Measurements from ENCODE around the gene GATA5.

GATA5 gene

GRCh38 chr20:62451156-62451767 lies 24.5 kb downstream of the GATA5 start:
- DNase-seq = no peak

- no peak for DNase-seq
Observed at GRCh38 chr20:62449951-62450691, 25.7 kb downstream of the GATA5 start.

GRCh38 chr20:62448788-62449187 lies 27.0 kb downstream of the GATA5 start:
- no peak for DNase-seq

DNA sequence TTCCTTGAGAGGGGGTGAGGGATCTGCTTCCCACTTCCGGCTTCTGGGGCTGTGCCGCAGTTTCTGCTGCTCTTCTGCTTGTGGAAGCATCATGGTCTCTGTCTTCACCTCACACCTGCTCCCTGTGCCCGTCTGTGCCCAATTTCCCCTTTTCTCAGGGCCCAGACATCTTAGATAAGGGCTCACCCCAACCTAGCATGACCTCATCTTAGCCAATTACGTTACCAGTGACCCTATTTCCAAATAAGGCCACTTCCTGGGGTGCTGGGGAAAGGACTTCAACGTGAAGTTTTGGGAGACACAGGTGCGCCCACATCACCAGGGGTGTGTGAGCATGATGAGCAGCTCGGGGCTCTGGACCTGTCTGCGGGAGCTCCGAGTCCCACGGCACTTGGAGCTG lies 27.8 kb downstream of the GATA5 start:
- DNase-seq = no peak

GRCh38 chr20:62446888-62447869 lies 28.6 kb downstream of the GATA5 start:
- no peak for DNase-seq

DNA sequence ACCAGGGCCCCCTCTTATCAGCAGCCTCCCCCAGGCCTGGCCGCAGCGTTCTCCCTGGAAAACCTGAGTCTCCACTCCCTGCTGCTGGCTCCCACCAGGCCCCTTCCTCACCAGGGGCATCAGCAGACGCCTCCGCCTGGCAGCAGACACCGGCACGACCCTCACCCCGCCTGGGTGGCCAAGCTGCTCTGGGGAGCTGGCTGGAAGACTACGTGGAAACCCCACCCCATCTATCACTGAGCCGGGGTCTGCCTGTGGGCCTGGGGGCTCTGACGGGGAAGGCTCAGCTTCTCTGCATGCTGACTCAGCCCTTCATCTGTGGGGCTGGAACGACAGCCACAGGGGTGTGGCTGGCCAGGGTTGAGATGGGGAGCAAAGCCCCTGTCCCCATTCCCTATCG lies 29.3 kb downstream of the GATA5 start:
- no peak for DNase-seq

GRCh38 chr20:62445553-62446340 lies 30.0 kb downstream of the GATA5 start:
- no peak for DNase-seq

- DNase-seq = no peak
Observed at GRCh38 chr20:62444286-62444685, 31.5 kb downstream of the GATA5 start.

- DNase-seq = no peak
Observed at GRCh38 chr20:62441987-62442539, 33.7 kb downstream of the GATA5 start.

- DNase-seq = peak; percentile 49
Observed at GRCh38 chr20:62439218-62439617, 36.6 kb downstream of the GATA5 start.

- DNase-seq = peak; percentile 88
Observed at GRCh38 chr20:62437927-62438326, 37.9 kb downstream of the GATA5 start.

DNA sequence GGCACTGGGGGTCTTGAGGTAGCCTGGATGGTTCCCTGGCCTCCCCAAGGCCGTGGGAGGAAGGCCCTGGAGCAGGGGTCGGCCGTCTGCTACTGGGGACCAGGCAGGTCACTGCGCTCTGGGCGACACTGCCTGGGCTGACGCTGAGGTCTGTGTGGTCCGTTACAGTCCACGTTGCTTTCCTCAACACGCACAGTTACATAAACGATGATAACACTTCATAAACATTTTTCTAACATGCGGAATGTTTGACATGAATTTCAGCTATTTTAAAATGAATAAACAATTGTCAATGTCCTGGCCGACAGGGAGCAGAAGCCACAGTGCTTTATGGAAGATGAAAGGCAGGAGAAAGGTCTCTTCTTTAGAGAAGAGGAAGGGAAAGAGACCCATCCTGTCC lies 38.3 kb downstream of the GATA5 start:
- DNase-seq = no peak

DNA sequence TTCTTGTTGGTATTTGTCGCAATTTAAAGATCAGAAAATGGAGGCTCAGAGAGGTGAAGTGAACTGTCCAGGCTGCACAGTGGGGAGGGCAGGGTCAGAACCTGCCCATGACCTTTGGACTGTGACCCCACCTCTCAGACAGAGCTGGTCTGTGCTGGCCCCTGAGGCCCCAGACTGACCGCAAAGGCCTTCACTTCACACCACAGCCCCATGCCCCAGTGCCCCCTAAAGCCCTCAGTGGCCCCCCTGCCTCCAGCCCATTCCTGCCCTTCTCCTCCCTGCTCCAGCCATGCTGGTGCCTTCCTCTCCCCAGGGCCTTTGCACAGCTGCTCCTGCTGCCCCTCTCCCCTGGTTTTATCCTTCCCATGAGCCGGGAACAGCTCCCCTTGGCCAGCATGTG lies 39.1 kb downstream of the GATA5 start:
- no peak for DNase-seq

GRCh38 chr20:62433658-62434497 lies 41.9 kb downstream of the GATA5 start:
- no peak for DNase-seq

DNA sequence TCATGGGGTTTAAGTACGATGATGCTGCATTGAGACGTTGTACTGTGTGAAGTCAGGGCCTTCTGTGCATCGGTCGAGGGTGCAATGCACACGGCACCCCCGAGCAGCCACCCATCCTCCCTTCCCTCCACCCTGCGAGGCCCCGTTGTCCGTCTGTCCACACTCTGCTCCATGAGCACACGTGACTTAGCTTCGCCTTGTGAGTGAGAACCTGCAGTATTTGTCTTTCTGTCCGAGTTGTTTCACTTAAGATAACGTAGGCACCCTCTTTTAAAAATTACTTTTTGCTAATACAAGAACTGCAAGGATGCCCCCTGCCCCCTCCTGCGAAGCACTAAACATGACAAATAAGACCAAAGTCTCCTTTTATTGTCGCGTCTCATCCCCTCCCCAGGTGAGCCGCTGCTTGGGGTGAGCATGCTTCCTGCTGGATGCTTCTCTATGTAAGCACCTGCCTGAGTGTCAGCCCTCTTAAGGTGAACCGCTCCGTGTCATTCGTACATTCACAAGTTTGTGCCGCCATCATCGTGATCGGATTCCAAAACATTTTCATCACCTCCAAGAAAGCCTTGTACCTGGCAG lies 44.8 kb downstream of the GATA5 start:
- DNase-seq = peak; percentile 9

DNA sequence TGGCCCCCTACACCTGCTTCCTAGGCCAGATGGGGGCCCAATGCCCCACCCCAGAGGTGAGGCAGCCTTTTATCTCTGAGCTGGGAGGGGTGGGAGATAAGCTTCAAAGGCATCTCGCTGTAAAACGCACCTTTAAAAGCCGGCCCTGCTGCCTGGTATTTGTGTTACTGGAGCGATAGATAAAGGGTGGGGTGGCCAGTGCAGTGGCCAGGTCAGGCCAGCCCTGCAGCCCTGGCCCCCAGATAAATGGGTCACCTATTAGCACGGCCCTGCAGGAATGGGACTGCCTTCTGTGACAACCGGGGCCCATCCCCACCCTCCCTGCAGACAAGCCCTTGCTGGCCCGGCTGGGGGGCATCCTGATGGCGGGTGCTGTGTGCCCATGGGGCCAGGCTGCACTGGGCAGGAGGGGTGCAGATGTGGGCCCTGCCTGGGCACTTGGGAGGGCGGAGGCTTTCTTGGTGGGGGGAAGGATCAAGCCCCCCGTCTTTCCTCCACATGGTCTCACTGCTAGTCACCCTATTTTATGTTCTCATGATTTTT lies 45.4 kb downstream of the GATA5 start:
- DNase-seq = no peak

DNA sequence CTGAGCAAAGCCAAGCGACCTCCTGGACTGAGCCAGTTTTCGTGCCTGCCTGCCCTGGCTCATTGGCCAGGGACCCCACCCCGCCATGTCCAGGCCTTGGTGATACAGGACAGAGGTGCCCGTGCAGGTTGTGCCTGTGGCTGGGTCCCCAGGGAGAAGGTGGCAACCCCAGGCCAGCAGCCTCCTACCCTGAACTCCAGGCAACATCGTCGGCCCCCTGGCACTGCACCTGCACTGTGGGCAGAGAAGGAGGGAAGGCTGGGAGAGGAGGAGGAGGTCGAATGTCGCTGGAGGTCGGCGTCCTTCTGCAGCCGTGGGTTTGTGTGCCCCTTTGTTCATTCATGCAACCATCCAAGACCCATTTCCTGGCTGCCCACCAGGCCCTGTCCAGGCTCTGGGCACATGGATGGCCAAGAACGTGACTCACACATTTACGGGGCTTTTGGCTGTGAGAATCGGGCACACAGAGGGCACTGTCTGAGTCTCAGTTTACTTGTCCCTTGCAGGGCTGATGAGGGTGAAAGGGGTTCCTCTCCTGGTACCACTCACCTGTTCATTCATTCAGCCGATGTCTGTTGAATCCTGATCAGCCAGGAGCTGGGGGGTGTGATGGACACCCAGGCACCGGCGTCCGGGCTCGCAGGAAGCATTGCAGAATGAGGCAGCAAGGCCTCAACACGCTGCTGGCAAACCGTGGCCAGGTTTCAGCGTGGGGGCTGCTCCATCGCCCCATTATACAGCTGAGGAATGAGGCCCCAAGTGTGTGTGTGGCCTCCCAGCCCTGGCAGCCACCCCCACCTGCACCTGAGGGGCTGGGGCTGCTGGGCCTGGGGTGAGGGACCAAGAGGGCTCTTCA lies 46.1 kb downstream of the GATA5 start:
- no peak for DNase-seq

DNA sequence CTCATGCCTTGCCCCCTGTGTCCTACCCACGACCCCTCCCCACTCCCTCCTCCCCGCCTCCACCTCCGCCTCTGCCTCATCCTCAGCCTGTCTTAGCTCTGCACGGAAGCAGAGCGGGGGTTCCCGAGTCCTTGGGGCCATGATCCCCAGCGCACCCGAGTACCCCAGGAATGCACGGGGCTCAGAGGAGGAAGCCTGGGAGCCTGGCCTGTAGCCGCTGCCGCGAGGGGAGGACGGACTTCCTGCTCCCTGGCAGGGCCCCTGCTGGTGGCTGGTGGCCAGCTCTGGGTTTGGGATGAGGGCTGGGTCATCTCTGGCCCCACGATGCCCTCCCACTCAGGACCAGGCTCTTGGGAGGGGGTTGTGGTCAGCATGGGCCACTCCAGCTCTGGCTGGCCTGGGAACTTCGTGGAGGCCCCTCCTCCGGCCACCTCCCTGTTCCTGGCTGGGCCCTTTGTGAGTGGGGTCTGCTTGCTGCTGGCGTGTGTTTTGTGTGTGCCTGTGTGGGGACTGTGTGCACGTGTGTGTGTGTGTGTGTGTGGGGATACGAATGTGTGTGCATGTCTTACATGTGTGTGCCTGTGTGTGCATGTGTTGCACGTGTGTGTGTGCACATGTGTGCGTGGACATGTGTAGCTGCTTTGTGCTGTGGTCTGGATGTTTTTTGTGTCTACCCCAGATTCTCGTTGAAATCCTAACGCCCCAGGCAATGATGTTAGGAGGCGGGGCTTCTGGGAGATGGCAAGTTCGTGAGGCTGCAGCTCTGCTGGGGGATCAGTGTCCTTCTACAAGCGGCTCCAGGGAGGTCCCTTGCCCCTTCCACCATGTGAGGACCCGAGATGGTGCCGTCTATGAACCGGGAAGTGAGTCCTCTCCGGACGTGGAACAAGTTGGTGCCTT lies 47.1 kb downstream of the GATA5 start:
- DNase-seq = peak; percentile 8

DNA sequence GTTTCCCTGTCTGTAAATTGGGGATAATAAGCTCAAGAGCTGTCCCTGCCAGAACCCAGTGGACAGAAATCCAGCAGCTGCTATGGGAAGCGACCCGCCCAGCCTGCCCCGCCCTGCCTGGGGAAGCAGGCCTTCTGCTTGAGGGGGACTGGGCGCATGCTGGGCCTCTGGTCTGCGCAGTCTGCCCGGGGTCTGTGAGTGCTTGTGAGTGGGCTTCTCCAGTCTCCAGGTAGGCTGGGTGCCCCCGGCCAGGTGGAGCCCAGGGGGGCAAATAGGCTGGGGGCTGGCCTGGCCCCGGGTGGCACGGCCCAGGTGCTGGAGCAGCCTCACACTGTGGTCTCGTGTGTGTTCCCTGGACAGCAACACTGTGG lies 47.8 kb downstream of the GATA5 start:
- no peak for DNase-seq
